GM18951 (cell line): ENCODE data around the gene KIR2DL4.
"Not testable (repeated sequence)": the region's sequence is repeated elsewhere in the genome, so short reads cannot be mapped to it uniquely, and the experiment has no call there.

Experiments used
- POLR2A ChIP-seq: IDR thresholded peaks from 4 replicates; pipeline ENCODE4 v1.6.1; 2011; ENCODE audit warnings: mild to moderate bottlenecking; ENCODE audit not compliant: insufficient read length, insufficient read depth; ENCODE audit errors: extremely low read depth
- in situ Hi-C: fragments of 300-500 bp; cut with MboI; formaldehyde crosslinking; loops from one replicate; pipeline ENCODE4 v1.12.0; 2022; ENCODE audit warnings: low sequenced_read_pairs, mixed read lengths, inconsistent platforms; ENCODE audit not compliant: unreplicated experiment

Gene KIR2DL4

GRCh38 chr19:54850930-54851329 is 47.5 kb downstream of the KIR2DL4 start:
- TF ChIP-seq POLR2A, result no peak
- in situ Hi-C loops, result no loop called here

- TF ChIP-seq POLR2A, result no peak
- in situ Hi-C loops, result no loop called here
Observed at GRCh38 chr19:54851353-54851752, 47.9 kb downstream of the KIR2DL4 start.

DNA sequence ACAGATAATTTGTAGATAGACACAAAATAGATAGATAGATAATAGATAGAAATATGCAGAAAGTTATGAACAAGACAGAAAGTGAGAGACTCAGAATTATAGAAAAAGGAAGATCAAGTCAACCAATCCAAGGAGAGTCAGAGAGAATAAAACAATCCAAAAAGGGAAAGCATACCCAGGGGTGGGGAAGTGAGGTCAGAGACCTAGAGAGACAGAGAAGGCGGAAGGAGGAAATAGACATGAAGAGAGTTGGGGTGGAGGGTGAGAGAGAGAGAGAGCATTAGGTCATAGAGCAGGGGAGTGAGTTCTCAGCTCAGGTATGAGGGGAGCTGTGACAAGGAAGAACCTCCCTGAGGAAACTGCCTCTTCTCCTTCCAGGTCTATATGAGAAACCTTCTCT is 51.8 kb downstream of the KIR2DL4 start:
- in situ Hi-C loops, result not testable (repeated sequence)

DNA sequence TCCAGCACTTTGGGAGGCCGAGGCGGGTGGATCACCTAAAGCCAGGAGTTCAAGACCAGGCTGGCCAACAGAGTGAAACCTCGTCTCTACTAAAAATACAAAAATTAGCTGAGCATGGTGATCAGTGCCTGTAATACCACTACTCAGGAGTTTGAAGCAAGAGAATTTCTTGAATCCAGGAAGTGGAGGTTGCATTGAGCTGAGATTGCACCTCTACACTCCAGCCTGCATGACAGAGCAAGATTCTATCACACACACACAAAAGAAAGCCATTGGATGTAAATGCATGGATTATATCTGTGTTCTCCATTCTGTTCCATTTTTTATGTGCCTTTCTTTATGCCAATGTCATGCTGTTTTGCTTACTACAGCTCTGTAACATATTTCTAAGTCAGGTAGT is 55.1 kb downstream of the KIR2DL4 start:
- in situ Hi-C loops, result not testable (repeated sequence)

DNA sequence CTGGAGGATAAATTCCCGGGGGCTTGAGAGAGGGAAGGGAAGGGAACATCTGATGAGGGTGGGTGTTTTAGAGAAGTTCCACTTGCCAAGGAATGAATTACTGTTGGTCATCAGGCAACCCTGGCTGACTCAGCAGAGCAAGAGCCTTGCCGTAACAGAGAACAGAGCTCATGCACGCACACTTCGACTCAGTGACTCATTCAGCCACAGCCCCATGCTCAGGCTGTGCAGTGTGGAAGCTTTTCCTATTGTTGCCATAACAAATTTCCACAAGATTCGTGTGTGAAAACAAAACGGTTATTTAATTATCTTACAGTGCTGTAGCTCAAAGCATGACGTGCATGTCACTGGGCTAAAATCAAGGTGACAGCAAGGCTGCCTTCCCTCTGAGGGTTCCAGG is 56.0 kb downstream of the KIR2DL4 start:
- in situ Hi-C loops, result not testable (repeated sequence)

GRCh38 chr19:54863459-54863858 is 60.0 kb downstream of the KIR2DL4 start:
- in situ Hi-C loops, result not testable (repeated sequence)
